Stimulated activated CD8-positive, alpha-beta memory T cell treated with anti-CD3 and anti-CD28 coated beads, Interleukin-4, amount 100 ng/mL, for 24 hours (primary cell): Measurements from ENCODE around the gene FTCDNL1.

Experiments used
- DNase-seq: peaks from one replicate; pipeline ENCODE4 v3.0.0-alpha.2; 2020; ENCODE audit warnings: low read depth

FTCDNL1 gene

GRCh38 chr2:199842631-199843395 is 8.2 kb downstream of the FTCDNL1 start:
- DNase-seq = no peak

- DNase-seq = no peak
These were observed 9.6 kb downstream of the FTCDNL1 start for GRCh38 chr2:199841409-199841808.

GRCh38 chr2:199838399-199838798 is 12.6 kb downstream of the FTCDNL1 start:
- DNase-seq = no peak

- no peak for DNase-seq
These were observed 14.0 kb downstream of the FTCDNL1 start for GRCh38 chr2:199836943-199837342.

- no peak for DNase-seq
These were observed 17.5 kb downstream of the FTCDNL1 start for GRCh38 chr2:199833525-199833924.

- DNase-seq = no peak
These were observed 20.5 kb downstream of the FTCDNL1 start for GRCh38 chr2:199830531-199830930.

GRCh38 chr2:199829628-199830027 is 21.4 kb downstream of the FTCDNL1 start:
- no peak for DNase-seq

- DNase-seq = no peak
These were observed 31.2 kb downstream of the FTCDNL1 start for GRCh38 chr2:199819746-199820145.

GRCh38 chr2:199818754-199819153 is 32.2 kb downstream of the FTCDNL1 start:
- DNase-seq = no peak

GRCh38 chr2:199818026-199818425 is 33.0 kb downstream of the FTCDNL1 start:
- no peak for DNase-seq

- DNase-seq = no peak
These were observed 36.2 kb downstream of the FTCDNL1 start for GRCh38 chr2:199814817-199815211.

GRCh38 chr2:199814101-199814816 is 36.7 kb downstream of the FTCDNL1 start:
- no peak for DNase-seq

- no peak for DNase-seq
These were observed 38.5 kb downstream of the FTCDNL1 start for GRCh38 chr2:199812493-199812892.

GRCh38 chr2:199811346-199811745 is 39.6 kb downstream of the FTCDNL1 start:
- DNase-seq = no peak

GRCh38 chr2:199810422-199811171 is 40.4 kb downstream of the FTCDNL1 start:
- no peak for DNase-seq

GRCh38 chr2:199807966-199808365 is 43.0 kb downstream of the FTCDNL1 start:
- DNase-seq = no peak

GRCh38 chr2:199806179-199806578 is 44.8 kb downstream of the FTCDNL1 start:
- no peak for DNase-seq

- no peak for DNase-seq
These were observed 46.2 kb downstream of the FTCDNL1 start for GRCh38 chr2:199804831-199805230.

GRCh38 chr2:199798831-199799580 is 52.0 kb downstream of the FTCDNL1 start:
- no peak for DNase-seq

- no peak for DNase-seq
These were observed 53.3 kb downstream of the FTCDNL1 start for GRCh38 chr2:199797431-199798403.

GRCh38 chr2:199792381-199792780 is 58.6 kb downstream of the FTCDNL1 start:
- DNase-seq = no peak
